ENCODE results near the gene SLC4A4.

SLC4A4 gene

GRCh38 chr4:71468116-71468710 is 129.4 kb downstream of the SLC4A4 start:
- Histone ChIP-seq H3K27ac (ENCODE audit: low read length) (no peak overlapping the region), H4K20me1 (ENCODE audit: insufficient read depth, low read length) (no peaks in the 10 kb centered on the region), H3K4me1 (ENCODE audit: insufficient read depth, low read length) (no peaks in the 10 kb centered on the region), H3K4me3 (ENCODE audit: low read depth in 1 of 2, low read length in 2 of 2) (no peak overlapping the region), H3K9ac (ENCODE audit: low read depth, low read length) (no peak overlapping the region), H3K27me3 (ENCODE audit: insufficient read depth, low read length, poor library complexity) (no peaks in the 10 kb centered on the region), H3K79me2 (ENCODE audit: insufficient read depth, low read length) (no peaks in the 10 kb centered on the region), H2AFZ (ENCODE audit: low read depth, low read length) (no peak overlapping the region), H3K36me3 (ENCODE audit: insufficient read depth, low read length) (no peaks in the 10 kb centered on the region), H3K4me2 (ENCODE audit: insufficient read depth, low read length) (no peak overlapping the region), H3K9me3 (ENCODE audit: insufficient read depth, low read length, severe bottlenecking) (no peaks in the 10 kb centered on the region)
- ATAC-seq (ENCODE audit: insufficient read depth, low read depth) (no peak), DNase-seq (no peak)
- TF ChIP-seq EZH2 (IDR thresholded peaks at IDR 0.05; ENCODE audit: borderline replicate concordance, low read depth, low read length, severe bottlenecking), result no peak
- TF ChIP-seq CTCF (IDR thresholded peaks at IDR 0.05; ENCODE audit: borderline replicate concordance, extremely low read depth, low read length, poor library complexity, severe bottlenecking), result no peak

- ATAC-seq (ENCODE audit: insufficient read depth, low read depth) (no peak), DNase-seq (no peak)
- Histone ChIP-seq H3K27ac (ENCODE audit: low read length) (no peak overlapping the region), H3K9me3 (ENCODE audit: insufficient read depth, low read length, severe bottlenecking) (no peaks in the 10 kb centered on the region), H3K4me1 (ENCODE audit: insufficient read depth, low read length) (no peaks in the 10 kb centered on the region), H3K4me2 (ENCODE audit: insufficient read depth, low read length) (no peak overlapping the region), H2AFZ (ENCODE audit: low read depth, low read length) (no peak overlapping the region), H3K79me2 (ENCODE audit: insufficient read depth, low read length) (no peaks in the 10 kb centered on the region), H4K20me1 (ENCODE audit: insufficient read depth, low read length) (no peaks in the 10 kb centered on the region), H3K9ac (ENCODE audit: low read depth, low read length) (no peak overlapping the region), H3K27me3 (ENCODE audit: insufficient read depth, low read length, poor library complexity) (no peaks in the 10 kb centered on the region), H3K36me3 (ENCODE audit: insufficient read depth, low read length) (no peaks in the 10 kb centered on the region), H3K4me3 (ENCODE audit: low read depth in 1 of 2, low read length in 2 of 2) (no peak overlapping the region)
- TF ChIP-seq EZH2 (IDR thresholded peaks at IDR 0.05; ENCODE audit: borderline replicate concordance, low read depth, low read length, severe bottlenecking), result no peak
- TF ChIP-seq CTCF (IDR thresholded peaks at IDR 0.05; ENCODE audit: borderline replicate concordance, extremely low read depth, low read length, poor library complexity, severe bottlenecking), result no peak
Observed at GRCh38 chr4:71469541-71469940, 130.7 kb downstream of the SLC4A4 start.

- Histone ChIP-seq H2AFZ (ENCODE audit: low read depth, low read length) (no peak overlapping the region), H3K9ac (ENCODE audit: low read depth, low read length) (no peak overlapping the region), H3K36me3 (ENCODE audit: insufficient read depth, low read length) (no peaks in the 10 kb centered on the region), H3K4me2 (ENCODE audit: insufficient read depth, low read length) (no peak overlapping the region), H3K27me3 (ENCODE audit: insufficient read depth, low read length, poor library complexity) (no peaks in the 10 kb centered on the region), H3K9me3 (ENCODE audit: insufficient read depth, low read length, severe bottlenecking) (no peaks in the 10 kb centered on the region), H4K20me1 (ENCODE audit: insufficient read depth, low read length) (no peaks in the 10 kb centered on the region), H3K27ac (ENCODE audit: low read length) (no peak overlapping the region), H3K4me3 (ENCODE audit: low read depth in 1 of 2, low read length in 2 of 2) (no peak overlapping the region), H3K4me1 (ENCODE audit: insufficient read depth, low read length) (no peaks in the 10 kb centered on the region), H3K79me2 (ENCODE audit: insufficient read depth, low read length) (no peaks in the 10 kb centered on the region)
- TF ChIP-seq CTCF (IDR thresholded peaks at IDR 0.05; ENCODE audit: borderline replicate concordance, extremely low read depth, low read length, poor library complexity, severe bottlenecking), result no peak
- TF ChIP-seq EZH2 (IDR thresholded peaks at IDR 0.05; ENCODE audit: borderline replicate concordance, low read depth, low read length, severe bottlenecking), result no peak
- DNase-seq (no peak), ATAC-seq (ENCODE audit: insufficient read depth, low read depth) (no peak)
Observed at GRCh38 chr4:71470524-71470923, 131.7 kb downstream of the SLC4A4 start.
